HepG2 (cell line): ENCODE measurements around the gene NDEL1. TPM values are rescaled to one million over a fixed set of nuclear protein-coding genes. Genes with fewer than 3 reads are reported as not detected.

Source experiments
- ATF2 ChIP-seq: sonication (generic); formaldehyde crosslinking; IDR thresholded peaks from 2 replicates; pipeline ENCODE4 v1.4.0; 2020; ENCODE audit warnings: missing genetic modification reagents
- FOXK1 ChIP-seq: sonication (generic); formaldehyde crosslinking; IDR thresholded peaks from 2 replicates; pipeline ENCODE4 v1.4.0; 2020; ENCODE audit warnings: low read depth, missing genetic modification reagents, borderline replicate concordance
- HNF1B ChIP-seq: sonication (generic); formaldehyde crosslinking; IDR thresholded peaks from 2 replicates; pipeline ENCODE4 v1.5.1; 2020; ENCODE audit warnings: mild to moderate bottlenecking, moderate library complexity, missing genetic modification reagents
- RBAK ChIP-seq: sonication (generic); formaldehyde crosslinking; IDR thresholded peaks from 2 replicates; pipeline ENCODE4 v1.5.1; 2020; ENCODE audit warnings: mild to moderate bottlenecking, missing genetic modification reagents
- SPEN ChIP-seq: sonication (generic); formaldehyde crosslinking; IDR thresholded peaks from 2 replicates; pipeline ENCODE4 v1.5.1; 2020; ENCODE audit warnings: low read depth, mild to moderate bottlenecking, missing genetic modification reagents
- STAT6 ChIP-seq: sonication (generic); formaldehyde crosslinking; IDR thresholded peaks from 2 replicates; pipeline ENCODE4 v1.4.0; 2020; ENCODE audit warnings: missing genetic modification reagents, mild to moderate bottlenecking, borderline replicate concordance
- TARDBP ChIP-seq: sonication (generic); formaldehyde crosslinking; IDR thresholded peaks from 2 replicates; pipeline ENCODE4 v1.8.0; 2022; ENCODE audit warnings: mild to moderate bottlenecking, missing genetic modification reagents
- TBX2 ChIP-seq: sonication (generic); formaldehyde crosslinking; IDR thresholded peaks from 2 replicates; pipeline ENCODE4 v1.5.0; 2020; ENCODE audit warnings: missing genetic modification reagents, mild to moderate bottlenecking, borderline replicate concordance
- TIGD3 ChIP-seq: sonication (generic); formaldehyde crosslinking; IDR thresholded peaks from 2 replicates; pipeline ENCODE4 v1.5.1; 2020; ENCODE audit warnings: mild to moderate bottlenecking, missing genetic modification reagents, borderline replicate concordance
- YEATS2 ChIP-seq: sonication (generic); formaldehyde crosslinking; IDR thresholded peaks from 2 replicates; pipeline ENCODE4 v1.4.0; 2020; ENCODE audit warnings: missing genetic modification reagents, borderline replicate concordance
- ZMYM4 ChIP-seq: sonication (generic); formaldehyde crosslinking; IDR thresholded peaks from 2 replicates; pipeline ENCODE4 v1.8.1; 2023; ENCODE audit warnings: mild to moderate bottlenecking, missing genetic modification reagents
- ZNF136 ChIP-seq: sonication (generic); formaldehyde crosslinking; IDR thresholded peaks from 2 replicates; pipeline ENCODE4 v1.8.1; 2022; ENCODE audit warnings: low read depth, mild to moderate bottlenecking, moderate library complexity, missing genetic modification reagents
- ZNF18 ChIP-seq: sonication (generic); formaldehyde crosslinking; IDR thresholded peaks from 2 replicates; pipeline ENCODE4 v1.8.0; 2022; ENCODE audit warnings: mild to moderate bottlenecking, missing genetic modification reagents; ENCODE audit not compliant: insufficient replicate concordance
- ZNF235 ChIP-seq: sonication (generic); formaldehyde crosslinking; IDR thresholded peaks from 2 replicates; pipeline ENCODE4 v1.8.1; 2023; ENCODE audit warnings: mild to moderate bottlenecking, missing genetic modification reagents, borderline replicate concordance
- ZNF616 ChIP-seq: sonication (generic); formaldehyde crosslinking; IDR thresholded peaks from 2 replicates; pipeline ENCODE4 v1.5.0; 2020; ENCODE audit warnings: low read depth, mild to moderate bottlenecking, missing genetic modification reagents
- ZNF652 ChIP-seq: IDR thresholded peaks from 2 replicates; pipeline ENCODE4 v1.6.1; 2016; ENCODE audit warnings: low read depth, borderline replicate concordance
- ZNF691 ChIP-seq: sonication (generic); formaldehyde crosslinking; IDR thresholded peaks from 2 replicates; pipeline ENCODE4 v1.4.0; 2020; ENCODE audit warnings: missing genetic modification reagents, low read depth, mild to moderate bottlenecking, borderline replicate concordance
- polyA plus RNA-seq, 8 experiments: library from polyadenylated mRNA; depleted of rRNA in 3 of 8; stranded (reverse) in 7 of 8; unstranded in 1 of 8; fragments of >200 nt; fragmentation: Illumina TruSeq in 4 of 8; extraction: Trizol in 4 of 8; gene quantifications; 2 replicates each; pipeline versions ENCODE4 v1.2.1 to v1.2.3, GENCODE V29; 2011 to 2016; ENCODE audit warnings: low read depth in 4 of 8, missing spikeins in 1 of 8, mixed read lengths in 1 of 8; ENCODE audit not compliant: insufficient read depth in 1 of 8
- total RNA-seq, 5 experiments: library from RNA; depleted of rRNA; stranded (reverse); fragments of >200 nt; fragmentation: Illumina TruSeq; extraction: Trizol; gene quantifications; 2 replicates each; pipeline ENCODE4 v1.2.3, GENCODE V29; 2016; ENCODE audit warnings: low read depth in 1 of 5

Gene NDEL1
- total and polyA plus RNA-seq, 2 of the 13 experiments (the other 11 are each of a cell fraction or from before 2014, with no cell fraction given), result 59.8 to 153 TPM

- TF ChIP-seq TBX2 (CRISPR knock-in tag) (no peak), ATF2 (0 out of 2 replicates have a peak, but pooled peaks have one; percentile 21), ZMYM4 (CRISPR knock-in tag) (peak; percentile 52), TIGD3 (CRISPR knock-in tag) (no peak), STAT6 (CRISPR knock-in tag) (no peak), ZNF691 (CRISPR knock-in tag) (no peak; the same call in 1 of the 2 replicates), ZNF616 (CRISPR knock-in tag) (no peak), RBAK (CRISPR knock-in tag) (no peak), HNF1B (CRISPR knock-in tag) (no peak; the same call in 1 of the 2 replicates), TARDBP (CRISPR knock-in tag) (no peak), SPEN (CRISPR knock-in tag) (0 out of 2 replicates have a peak, but pooled peaks have one; percentile 32), ZNF18 (CRISPR knock-in tag) (no peak), ZNF652 (CRISPR knock-in tag) (no peak), YEATS2 (CRISPR knock-in tag) (no peak), ZNF136 (CRISPR knock-in tag) (no peak), FOXK1 (CRISPR knock-in tag) (peak; percentile 62; the same call in 1 of the 2 replicates), ZNF235 (CRISPR knock-in tag) (no peak)
Measured at GRCh38 chr17:8409966-8410882, 25.5 kb upstream of the NDEL1 start (continued).
